HG03442 (cell line): ENCODE data around the gene HAP1.

Source experiments
- ATAC-seq: cut with Tn5 transposase; IDR thresholded peaks from one replicate; pipeline ENCODE4 v1.9.1; 2021; ENCODE audit warnings: mild to moderate bottlenecking, moderate library complexity; ENCODE audit not compliant: unreplicated experiment

Gene HAP1

DNA sequence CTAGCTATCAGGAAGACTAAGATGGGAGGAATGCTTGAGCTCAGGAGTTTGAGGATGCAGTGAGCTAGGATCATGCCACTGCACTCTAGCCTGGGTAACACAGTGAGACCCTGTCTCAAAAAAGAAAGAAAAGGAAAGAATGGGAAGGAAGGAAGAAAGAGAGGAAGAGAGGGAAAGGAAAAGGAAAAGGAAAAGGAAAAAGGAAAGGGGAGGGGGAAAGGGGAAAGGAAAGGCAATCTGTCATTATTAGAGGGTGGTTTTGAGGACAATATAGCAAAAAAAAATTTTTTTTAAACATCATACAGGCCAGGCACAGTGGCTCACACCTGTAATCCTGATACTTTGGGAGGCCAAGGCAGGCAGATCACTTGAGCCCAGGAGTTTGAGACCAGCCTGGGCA lies 31.7 kb upstream of the HAP1 start:
- no peak for ATAC-seq

- ATAC-seq = no peak
Observed at GRCh38 chr17:41763327-41763726, 28.9 kb upstream of the HAP1 start.

- ATAC-seq = no peak
Observed at GRCh38 chr17:41762841-41763240, 28.4 kb upstream of the HAP1 start.

- ATAC-seq = no peak
Observed at GRCh38 chr17:41762391-41762790, 27.9 kb upstream of the HAP1 start.

DNA sequence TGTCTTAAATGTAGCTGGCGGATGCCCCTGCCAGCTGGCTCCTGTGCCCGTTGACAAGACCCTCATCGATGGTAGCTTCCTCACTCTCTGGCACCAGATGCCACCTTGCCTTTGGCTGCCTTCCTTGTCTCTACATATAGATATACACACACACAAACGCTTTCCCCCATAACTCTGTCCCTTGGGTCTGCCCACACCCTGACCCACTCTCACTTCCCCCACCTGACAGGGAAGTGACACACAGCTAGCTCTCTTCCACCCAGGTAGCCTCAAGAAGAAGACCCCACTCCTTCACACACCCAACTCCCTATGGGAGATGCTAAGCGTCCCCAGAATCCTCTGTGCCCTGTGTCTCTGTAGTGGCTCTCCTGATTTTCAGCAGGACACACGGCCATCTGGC lies 26.4 kb upstream of the HAP1 start:
- no peak for ATAC-seq

DNA sequence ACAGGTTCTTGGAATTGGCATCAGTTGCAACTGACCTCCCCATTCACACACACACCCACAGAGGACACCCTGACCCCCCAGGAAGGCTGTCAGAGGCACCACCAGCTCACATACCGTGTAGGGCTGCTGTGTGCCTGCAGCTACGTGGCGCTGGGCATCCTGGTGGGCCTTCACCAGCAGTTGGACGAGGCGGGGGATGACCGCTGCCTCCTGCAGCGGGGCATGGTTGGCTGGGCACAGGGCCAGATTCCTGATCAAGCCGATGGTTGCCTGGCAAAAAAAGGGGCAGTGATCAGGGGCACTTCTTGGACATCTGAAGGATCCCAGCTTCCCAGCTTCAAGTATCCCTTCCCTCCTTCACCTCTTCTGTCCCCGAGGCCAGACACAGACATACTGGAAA lies 24.2 kb upstream of the HAP1 start:
- no peak for ATAC-seq

DNA sequence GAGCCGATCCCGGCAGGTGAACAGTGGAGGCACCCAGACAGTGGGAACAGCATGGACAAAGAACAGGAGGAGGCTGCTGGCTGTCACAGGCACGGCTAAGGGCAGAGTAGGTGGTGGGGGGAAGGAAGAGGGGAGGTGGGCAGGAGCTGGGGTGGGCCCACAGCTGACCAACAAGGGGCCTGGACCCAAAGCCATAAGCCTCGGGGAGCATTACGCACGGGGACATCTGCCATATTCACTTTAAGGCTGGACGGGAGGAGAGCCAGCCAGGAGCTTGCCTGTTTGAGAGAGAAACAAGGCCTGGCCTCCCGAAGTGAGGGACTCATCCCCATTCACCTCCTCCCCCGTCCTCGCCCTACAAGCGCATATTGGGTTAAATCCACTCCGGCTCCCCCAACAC lies 19.6 kb upstream of the HAP1 start:
- no peak for ATAC-seq

GRCh38 chr17:41751288-41751687 lies 16.8 kb upstream of the HAP1 start:
- ATAC-seq = no peak

DNA sequence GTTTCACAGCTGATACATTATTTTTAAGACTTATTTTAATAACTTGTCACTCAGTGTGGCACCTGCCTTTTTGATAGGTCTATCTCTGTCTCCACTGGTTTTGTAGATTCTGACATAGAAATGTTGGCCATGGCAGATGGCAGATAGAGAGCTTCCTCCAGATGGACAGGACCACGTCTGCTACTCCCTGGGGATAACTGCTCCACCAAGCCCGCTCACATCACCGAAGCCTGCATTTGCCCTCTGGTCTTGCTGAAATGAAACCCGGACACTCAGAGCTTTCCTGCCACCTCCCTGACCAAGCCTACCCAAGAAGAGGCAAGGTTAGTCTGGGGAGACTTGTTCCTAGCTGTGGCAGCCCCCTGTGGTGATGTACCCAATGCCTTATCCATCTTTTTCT lies 16.4 kb upstream of the HAP1 start:
- no peak for ATAC-seq

DNA sequence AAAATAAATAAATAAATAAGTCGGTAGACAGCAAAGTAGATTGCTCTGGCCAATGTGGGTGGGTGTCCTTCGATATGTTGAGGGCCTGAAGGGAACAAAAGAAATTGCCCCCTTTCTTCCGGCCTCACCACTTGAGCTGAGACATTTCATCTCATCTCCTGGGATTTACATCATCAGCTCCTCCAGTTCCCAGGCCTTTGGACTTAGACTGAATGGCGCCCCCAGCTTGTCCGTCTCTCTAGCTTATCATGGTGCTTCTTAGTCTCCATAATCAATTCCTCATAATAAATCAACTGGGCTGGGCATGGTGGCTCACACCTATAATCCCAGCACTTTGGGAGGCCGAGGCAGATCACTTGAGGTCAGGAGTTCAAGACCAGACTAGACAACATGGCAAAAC lies 13.8 kb upstream of the HAP1 start:
- ATAC-seq = no peak

GRCh38 chr17:41741709-41742108 lies 7.3 kb upstream of the HAP1 start:
- no peak for ATAC-seq

GRCh38 chr17:41740506-41740905 lies 6.1 kb upstream of the HAP1 start:
- no peak for ATAC-seq

GRCh38 chr17:41739661-41740352 lies 5.4 kb upstream of the HAP1 start:
- no peak for ATAC-seq

DNA sequence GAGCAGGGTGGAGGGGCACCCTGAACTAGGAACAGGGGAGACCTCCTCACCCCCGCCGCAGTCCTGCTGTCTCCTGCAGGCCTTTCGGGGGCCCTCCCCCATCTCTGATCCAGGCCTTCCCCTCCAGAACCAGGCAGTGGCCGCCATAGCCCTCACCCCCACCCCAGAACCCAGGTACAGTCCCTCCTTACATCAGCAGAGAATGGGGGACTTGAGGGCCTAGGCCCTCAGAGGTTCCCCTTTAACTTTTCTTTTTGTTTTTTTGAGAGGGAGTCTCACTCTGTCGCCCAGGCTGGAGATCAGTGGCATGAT lies 4.3 kb upstream of the HAP1 start:
- no peak for ATAC-seq

- peak; percentile 65 for ATAC-seq
Observed at GRCh38 chr17:41738077-41738800, 3.8 kb upstream of the HAP1 start.

- no peak for ATAC-seq
Observed at GRCh38 chr17:41737680-41738023, 3.2 kb upstream of the HAP1 start.

DNA sequence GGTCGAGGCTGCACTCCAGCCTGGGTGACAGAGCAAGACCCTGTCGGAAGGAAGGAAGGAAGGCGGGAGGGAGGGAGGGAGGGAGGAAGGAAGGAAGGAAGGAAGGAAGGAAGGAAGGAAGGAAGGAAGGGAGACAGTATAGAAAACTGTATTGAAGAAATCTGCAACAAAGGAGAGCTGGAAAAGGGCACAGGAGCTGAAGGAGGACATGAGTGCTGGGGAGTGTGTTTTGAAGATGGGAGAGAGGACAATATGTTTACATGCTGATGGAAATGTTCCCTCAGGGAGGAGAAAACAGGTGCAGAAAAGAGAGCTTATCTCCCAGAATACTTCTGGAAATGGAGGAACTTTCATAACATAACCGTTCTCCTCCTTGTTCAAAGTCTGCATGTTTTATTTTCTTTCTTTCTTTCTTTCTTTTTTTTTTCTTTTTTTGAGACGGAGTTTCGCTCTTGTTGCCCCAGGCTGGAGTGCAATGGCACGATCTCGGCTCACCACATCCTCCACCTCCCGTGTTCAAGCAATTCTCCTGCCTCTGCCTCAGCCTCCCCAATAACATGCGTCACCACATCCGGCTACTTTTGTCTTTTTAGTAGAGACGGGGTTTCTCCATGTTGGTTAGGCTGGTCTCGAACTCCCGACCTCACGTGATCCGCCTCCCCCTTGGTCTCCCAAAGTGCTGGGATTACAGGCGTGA lies 2.7 kb upstream of the HAP1 start:
- no peak for ATAC-seq

GRCh38 chr17:41735744-41736143 lies 1.3 kb upstream of the HAP1 start:
- ATAC-seq = no peak

DNA sequence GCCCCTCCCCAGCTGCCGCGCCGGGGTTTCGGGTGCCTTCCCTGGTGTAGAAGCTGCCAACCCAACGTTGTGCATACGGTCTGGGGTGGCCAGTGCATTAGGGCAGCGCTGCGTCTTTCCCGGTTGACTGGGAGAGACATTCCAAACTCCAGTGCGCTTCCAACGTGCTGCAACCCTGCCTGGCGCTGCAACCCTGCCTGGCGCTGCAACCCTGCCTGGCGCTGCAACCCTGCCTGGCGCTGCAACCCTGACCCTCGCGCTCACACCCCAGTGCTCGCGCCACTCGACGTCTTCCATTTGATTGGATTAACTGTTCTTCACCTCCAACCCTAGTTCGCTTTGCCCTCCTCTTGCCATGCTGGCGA lies 488 bp upstream of the HAP1 start:
- no peak for ATAC-seq

GRCh38 chr17:41733348-41734138 lies 900 bp downstream of the HAP1 start:
- ATAC-seq = no peak

GRCh38 chr17:41731836-41732235 lies 2.6 kb downstream of the HAP1 start:
- ATAC-seq = no peak

DNA sequence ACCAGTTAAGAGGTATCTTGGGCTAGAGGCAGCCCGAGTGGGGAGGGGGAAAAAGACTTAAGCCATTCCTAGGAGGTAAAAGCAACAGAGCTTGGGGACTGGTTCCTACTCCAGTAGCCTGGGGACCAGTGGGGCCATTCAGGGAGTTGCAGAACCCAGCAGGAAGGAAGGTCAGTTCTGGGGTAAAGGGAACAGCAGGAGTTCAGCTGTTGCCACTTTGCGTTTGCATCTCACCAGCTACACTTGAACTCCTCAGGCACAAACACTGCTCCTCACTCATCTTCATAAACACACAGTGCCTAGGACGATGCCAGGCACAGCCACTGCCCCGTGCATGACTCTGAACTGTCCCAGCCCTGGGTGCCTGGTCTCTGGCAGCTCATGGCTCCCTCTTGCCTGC lies 4.0 kb downstream of the HAP1 start:
- ATAC-seq = no peak
